Measurements from ENCODE around the gene NRXN3.

DNA sequence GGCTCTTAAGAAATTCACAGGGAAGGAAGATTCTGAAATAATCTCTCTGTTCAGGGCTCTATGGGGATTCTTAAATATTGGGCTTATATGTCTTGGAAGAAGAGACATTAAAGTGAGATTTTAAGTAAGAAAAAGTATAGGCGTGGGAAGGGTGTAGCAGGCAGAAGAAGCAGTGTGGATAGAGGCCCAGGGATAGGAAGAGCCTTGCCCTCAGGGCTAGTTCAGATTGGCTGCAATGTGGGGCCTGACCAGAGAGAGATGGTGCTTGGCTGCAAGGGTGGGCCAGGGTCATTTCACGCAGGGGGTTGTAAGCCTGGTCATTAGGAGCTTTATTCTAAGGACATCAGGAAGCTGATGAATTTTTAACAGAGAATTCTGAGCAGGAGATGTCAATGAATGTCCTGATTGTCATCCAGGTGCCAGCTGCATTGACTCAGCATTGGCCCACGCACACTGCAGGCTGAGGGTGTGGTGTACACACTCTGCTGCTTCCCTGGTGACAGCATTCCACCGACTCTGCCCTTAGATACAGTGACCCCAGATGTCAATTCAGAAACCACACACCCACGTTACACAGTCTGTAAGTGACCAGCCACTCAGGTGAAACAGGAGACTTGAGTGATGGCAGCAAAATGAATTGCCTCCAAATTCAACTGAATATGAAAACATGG, 582.5 kb downstream of the NRXN3 start:
- TF ChIP-seq, protein P1, sequence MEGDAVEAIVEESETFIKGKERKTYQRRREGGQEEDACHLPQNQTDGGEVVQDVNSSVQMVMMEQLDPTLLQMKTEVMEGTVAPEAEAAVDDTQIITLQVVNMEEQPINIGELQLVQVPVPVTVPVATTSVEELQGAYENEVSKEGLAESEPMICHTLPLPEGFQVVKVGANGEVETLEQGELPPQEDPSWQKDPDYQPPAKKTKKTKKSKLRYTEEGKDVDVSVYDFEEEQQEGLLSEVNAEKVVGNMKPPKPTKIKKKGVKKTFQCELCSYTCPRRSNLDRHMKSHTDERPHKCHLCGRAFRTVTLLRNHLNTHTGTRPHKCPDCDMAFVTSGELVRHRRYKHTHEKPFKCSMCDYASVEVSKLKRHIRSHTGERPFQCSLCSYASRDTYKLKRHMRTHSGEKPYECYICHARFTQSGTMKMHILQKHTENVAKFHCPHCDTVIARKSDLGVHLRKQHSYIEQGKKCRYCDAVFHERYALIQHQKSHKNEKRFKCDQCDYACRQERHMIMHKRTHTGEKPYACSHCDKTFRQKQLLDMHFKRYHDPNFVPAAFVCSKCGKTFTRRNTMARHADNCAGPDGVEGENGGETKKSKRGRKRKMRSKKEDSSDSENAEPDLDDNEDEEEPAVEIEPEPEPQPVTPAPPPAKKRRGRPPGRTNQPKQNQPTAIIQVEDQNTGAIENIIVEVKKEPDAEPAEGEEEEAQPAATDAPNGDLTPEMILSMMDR (IDR thresholded peaks at IDR 0.05), result no peak
- no peak for TF ChIP-seq SIN3A (IDR thresholded peaks at IDR 0.05; ENCODE audit: borderline replicate concordance, insufficient read depth, low read depth, low read length)
- TF ChIP-seq, protein P2, sequence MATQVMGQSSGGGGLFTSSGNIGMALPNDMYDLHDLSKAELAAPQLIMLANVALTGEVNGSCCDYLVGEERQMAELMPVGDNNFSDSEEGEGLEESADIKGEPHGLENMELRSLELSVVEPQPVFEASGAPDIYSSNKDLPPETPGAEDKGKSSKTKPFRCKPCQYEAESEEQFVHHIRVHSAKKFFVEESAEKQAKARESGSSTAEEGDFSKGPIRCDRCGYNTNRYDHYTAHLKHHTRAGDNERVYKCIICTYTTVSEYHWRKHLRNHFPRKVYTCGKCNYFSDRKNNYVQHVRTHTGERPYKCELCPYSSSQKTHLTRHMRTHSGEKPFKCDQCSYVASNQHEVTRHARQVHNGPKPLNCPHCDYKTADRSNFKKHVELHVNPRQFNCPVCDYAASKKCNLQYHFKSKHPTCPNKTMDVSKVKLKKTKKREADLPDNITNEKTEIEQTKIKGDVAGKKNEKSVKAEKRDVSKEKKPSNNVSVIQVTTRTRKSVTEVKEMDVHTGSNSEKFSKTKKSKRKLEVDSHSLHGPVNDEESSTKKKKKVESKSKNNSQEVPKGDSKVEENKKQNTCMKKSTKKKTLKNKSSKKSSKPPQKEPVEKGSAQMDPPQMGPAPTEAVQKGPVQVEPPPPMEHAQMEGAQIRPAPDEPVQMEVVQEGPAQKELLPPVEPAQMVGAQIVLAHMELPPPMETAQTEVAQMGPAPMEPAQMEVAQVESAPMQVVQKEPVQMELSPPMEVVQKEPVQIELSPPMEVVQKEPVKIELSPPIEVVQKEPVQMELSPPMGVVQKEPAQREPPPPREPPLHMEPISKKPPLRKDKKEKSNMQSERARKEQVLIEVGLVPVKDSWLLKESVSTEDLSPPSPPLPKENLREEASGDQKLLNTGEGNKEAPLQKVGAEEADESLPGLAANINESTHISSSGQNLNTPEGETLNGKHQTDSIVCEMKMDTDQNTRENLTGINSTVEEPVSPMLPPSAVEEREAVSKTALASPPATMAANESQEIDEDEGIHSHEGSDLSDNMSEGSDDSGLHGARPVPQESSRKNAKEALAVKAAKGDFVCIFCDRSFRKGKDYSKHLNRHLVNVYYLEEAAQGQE (IDR thresholded peaks at IDR 0.05; ENCODE audit: insufficient read depth in 1 of 2, low read depth in 2 of 2, low read length in 1 of 2), result no peak

Data from Panc1 (cell line).